HL-60/S4 treated with phorbol 12-myristate 13-acetate at 8.2 ng/mL for 4 days and 3 days (cell line): Measurements from ENCODE around the gene TIMM50.

Experiments used
- in situ Hi-C: fragments of 300-500 bp; cut with MboI; formaldehyde crosslinking; loops from 2 replicates; pipeline ENCODE4 v1.15.0; 2022; ENCODE audit warnings: low sequenced_read_pairs

TIMM50 gene

DNA sequence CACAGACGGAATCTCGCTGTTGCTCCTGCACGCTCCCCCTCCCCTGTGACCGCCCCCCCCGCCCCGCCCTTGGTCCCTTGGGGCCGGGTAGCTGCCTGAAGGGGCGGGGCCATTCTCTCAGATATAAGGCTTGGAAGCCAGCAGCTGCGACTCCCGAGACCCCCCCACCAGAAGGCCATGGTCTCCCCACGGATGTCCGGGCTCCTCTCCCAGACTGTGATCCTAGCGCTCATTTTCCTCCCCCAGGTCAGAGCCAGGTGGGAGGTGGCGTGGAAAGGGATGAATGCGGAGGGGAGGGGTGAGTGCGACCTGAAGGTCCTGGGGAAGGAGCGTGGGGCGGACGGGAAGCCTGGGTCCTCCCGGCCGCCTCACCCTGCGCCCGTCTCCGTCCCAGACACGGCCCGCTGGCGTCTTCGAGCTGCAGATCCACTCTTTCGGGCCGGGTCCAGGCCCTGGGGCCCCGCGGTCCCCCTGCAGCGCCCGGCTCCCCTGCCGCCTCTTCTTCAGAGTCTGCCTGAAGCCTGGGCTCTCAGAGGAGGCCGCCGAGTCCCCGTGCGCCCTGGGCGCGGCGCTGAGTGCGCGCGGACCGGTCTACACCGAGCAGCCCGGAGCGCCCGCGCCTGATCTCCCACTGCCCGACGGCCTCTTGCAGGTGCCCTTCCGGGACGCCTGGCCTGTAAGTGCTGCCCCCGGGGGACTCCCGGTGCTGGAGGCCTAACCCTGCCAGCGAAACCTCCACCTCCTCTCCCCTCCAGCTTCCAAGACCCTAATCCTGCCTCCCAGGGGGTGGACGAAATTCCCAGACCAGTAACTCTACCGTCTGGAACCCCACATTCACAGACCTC is 18.4 kb downstream of the TIMM50 start, which contains the start of gene DLL3:
DLL3 (plus strand) TSS at position 150 of the 845 bp plus-strand sequence; CDS start at position 178, 28 bp downstream.
- in situ Hi-C loops, result no loop called here

- in situ Hi-C loops, result no loop called here
These were observed 19.3 kb downstream of the TIMM50 start for GRCh38 chr19:39499932-39500331.

- in situ Hi-C loops, result no loop called here
These were observed 19.9 kb downstream of the TIMM50 start for GRCh38 chr19:39500543-39500942.

DNA sequence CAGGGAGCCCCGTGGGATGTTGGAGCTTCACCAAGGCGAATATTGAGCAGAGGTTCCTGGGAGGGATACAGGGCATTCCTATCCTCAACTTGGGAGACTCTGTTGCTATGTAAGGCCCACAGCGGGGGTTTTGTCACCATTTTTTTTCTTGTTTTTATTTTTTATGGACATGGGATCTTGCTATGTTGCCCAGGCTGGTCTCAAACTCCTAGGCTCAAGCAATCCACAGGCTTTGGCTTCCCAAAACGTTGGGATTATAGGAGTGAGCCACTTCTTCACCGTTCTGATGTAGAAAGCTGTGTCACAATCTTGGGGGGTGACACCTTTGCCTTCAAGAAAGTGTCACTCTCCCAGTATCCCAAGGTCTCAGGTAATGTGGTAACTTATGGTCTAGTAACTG is 20.7 kb downstream of the TIMM50 start:
- in situ Hi-C loops, result no loop called here

- in situ Hi-C loops, result no loop called here
These were observed 22.2 kb downstream of the TIMM50 start for GRCh38 chr19:39502640-39503417.

GRCh38 chr19:39506598-39506943 is 25.9 kb downstream of the TIMM50 start:
- in situ Hi-C loops, result no loop called here

GRCh38 chr19:39506944-39507714 is 26.5 kb downstream of the TIMM50 start:
- in situ Hi-C loops, result no loop called here

GRCh38 chr19:39507715-39508364 is 27.2 kb downstream of the TIMM50 start:
- in situ Hi-C loops, result no loop called here

DNA sequence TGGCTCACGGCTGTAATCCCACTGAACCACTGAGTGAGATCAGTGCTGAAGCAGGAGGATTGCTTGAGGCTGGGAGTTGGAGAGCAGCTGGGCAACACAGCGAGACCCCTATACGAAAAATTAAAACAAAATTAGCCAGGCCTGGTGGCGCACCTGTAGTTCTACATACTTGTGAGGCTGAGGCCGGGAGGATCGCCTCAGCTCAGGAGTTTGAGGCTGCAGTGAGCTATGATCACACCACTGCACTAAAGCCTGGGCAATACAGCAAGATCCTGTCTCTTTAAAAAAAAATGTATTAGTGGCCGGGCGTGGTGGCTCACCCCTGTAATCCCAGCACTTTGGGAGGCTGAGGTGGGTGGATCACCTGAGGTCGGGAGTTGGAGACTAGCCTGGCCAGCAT is 28.0 kb downstream of the TIMM50 start:
- in situ Hi-C loops, result no loop called here

GRCh38 chr19:39509233-39509632 is 28.6 kb downstream of the TIMM50 start:
- in situ Hi-C loops, result no loop called here

DNA sequence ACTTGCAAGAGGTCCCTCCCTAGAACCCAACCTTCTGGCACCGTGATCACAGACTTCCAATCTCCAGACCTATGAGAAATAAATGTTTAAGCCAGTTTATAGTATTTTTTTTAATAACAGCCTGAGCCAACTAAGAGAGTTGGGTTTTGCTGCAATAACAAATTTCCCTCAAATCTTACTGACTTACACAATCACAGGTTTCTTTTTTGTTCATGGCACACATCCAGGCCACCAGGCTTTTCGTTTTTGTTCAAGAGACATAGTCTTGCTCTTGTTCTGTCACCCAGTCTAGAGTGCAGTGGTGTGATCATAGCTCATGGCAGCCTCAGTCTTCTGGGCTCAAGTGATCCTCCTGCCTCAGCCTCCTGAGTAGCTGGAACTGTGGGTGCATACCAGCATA is 32.4 kb downstream of the TIMM50 start:
- in situ Hi-C loops, result no loop called here

DNA sequence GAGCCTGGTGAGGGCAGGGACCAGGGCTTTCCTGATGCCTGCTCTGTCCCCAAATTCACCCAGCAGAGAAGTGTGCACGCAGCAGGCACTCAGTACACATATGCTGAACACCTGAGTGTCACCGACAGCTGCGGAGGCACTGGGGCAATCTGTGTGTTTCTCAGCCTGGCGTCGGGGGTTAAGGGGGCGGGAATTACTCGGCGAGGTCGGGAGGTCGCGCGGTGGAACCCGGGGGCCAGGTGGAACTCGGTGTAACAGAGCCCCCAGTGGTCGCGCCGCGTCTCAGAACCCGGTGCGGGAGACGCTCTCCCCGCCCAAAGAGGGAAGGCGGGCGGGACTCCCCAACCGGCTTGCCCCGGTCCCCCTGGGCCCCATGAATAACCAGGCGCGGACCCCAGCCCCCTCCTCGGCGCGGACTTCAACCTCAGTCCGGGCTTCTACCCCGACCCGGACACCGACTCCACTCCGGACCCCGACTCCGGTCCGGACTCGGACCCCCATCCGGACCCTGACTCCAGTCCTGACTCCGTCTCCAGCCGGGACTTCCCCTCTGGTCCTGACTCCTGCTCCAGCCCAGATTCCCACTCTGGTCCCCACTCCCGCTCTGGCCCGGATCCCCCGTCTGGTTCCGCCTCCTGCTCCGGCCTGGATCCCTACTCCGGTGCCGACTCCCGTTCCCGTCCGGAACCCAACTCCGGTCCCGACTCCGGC is 34.4 kb downstream of the TIMM50 start, which contains the start of gene SELENOV:
SELENOV (plus strand) TSS at position 300 of the 711 bp plus-strand sequence; CDS start at position 374, 74 bp downstream.
- in situ Hi-C loops, result no loop called here

GRCh38 chr19:39515551-39516191 is 35.0 kb downstream of the TIMM50 start:
- in situ Hi-C loops, result no loop called here

- in situ Hi-C loops, result no loop called here
These were observed 35.6 kb downstream of the TIMM50 start for GRCh38 chr19:39516270-39516669.

- in situ Hi-C loops, result no loop called here
These were observed 36.8 kb downstream of the TIMM50 start for GRCh38 chr19:39517432-39517831.

DNA sequence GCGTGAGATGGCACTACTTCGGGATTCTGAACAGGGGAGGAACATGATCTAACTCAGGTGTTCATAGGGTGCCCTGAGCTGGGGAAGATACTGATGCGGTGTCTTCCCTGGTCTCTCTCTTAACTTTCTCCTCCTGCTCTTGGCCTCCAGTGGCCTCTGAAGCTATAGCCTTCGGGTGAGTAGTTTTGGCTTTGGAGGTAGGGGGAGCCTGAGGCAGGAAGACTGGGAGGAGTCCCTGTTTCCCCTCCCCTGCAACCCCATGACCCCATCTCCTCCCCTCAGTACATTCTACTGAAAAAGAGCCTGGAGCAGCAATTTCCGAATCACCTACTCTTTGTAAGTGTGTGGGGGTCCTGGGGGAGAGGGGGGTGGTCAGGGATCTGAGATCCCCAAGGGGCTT is 37.8 kb downstream of the TIMM50 start:
- in situ Hi-C loops, result no loop called here

- in situ Hi-C loops, result no loop called here
These were observed 38.3 kb downstream of the TIMM50 start for GRCh38 chr19:39518975-39519374.

DNA sequence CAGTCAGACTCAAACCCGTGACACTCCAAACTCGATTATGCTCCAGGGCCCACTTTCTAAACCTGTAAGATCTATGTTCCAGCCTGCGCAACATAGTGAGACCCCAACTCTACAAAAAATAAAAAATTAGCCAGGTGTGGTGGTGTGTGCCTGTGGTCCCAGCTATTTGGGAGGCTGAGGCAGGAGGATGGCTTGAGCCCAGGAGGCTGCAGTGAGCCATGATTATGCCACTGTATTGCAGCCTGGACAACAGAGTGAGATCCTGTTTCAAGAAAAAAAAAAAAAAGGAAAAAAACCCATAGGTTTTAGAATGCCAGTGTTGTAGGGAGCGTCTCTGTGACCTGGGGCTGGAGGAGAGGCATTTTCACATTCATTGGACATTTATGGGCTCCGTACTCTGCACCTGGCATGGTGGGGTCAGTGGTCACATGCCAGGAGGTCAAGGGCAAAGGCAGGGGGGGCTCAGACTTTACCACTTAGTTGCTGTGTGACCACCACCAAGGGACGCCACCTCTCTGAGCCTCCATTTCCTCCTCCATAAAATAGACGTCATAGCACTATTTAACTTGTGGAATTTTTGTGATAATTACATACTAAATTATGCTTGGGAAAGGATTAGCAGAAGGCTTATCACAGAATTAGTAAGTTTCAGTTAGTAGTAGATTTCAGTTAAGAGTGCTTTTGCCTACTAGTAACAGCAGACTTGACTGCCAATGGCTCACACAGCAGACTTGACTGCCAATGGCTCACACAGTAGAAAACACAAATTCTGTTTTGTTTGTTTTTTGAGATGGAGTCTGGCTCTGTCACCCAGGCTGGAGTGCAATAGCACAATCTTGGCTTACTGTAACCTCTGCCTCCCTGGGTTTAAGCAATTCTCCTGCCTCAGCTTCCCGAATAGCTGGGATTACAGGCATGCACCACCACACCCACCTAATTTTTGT is 40.2 kb downstream of the TIMM50 start:
- in situ Hi-C loops, result no loop called here
